Measurements from ENCODE around the gene MED26. TPM values are rescaled to one million over a fixed set of nuclear protein-coding genes. Genes with fewer than 3 reads are reported as not detected.

MED26 gene
- total RNA-seq, 2 donors from 2014 or later: 5.2 to 5.9 TPM

- Histone ChIP-seq H3K36me3 (peaks cover 11% of the 10 kb centered on the region), H3K4me3 (peak within 1 kb of the TSS; percentile 88 to 98), H3K27ac (peak within 1 kb of the TSS; percentile 86 to 93), H3K9me3 (no peaks in the 10 kb centered on the region), H3K27me3 (no peaks in the 10 kb centered on the region), H3K4me1 (peaks cover 0 to 49% of the 10 kb centered on the region in 2 donors)
- no peak for TF ChIP-seq CTCF (IDR thresholded peaks at IDR 0.05)
- peak; percentile 90 for DNase-seq (ENCODE audit: low spot score)
Observed at GRCh38 chr19:16542045-16542909, 85.7 kb downstream of the MED26 start, which contains the start of gene CHERP. TSS of gene CHERP (minus strand) at chr19:16542437. CDS start at chr19:16542378, 59 bp downstream.

GRCh38 chr19:16541526-16542044, 86.4 kb downstream of the MED26 start:
- Histone ChIP-seq H3K27me3 (no peaks in the 10 kb centered on the region), H3K27ac (peak overlapping the region; percentile 86 to 93), H3K4me1 (peaks cover 0 to 49% of the 10 kb centered on the region in 2 donors), H3K36me3 (peaks cover 11% of the 10 kb centered on the region), H3K4me3 (peak overlapping the region; percentile 88 to 98), H3K9me3 (no peaks in the 10 kb centered on the region)
- DNase-seq (ENCODE audit: low spot score): no peak
- no peak for TF ChIP-seq CTCF (IDR thresholded peaks at IDR 0.05)

- no peak overlapping the region for H3K27ac ChIP-seq
- DNase-seq (ENCODE audit: low spot score): no peak
Observed at GRCh38 chr19:16540948-16541347, 87.1 kb downstream of the MED26 start.

GRCh38 chr19:16537111-16537510, 90.9 kb downstream of the MED26 start:
- Histone ChIP-seq H3K27me3 (no peaks in the 10 kb centered on the region), H3K9me3 (no peaks in the 10 kb centered on the region), H3K27ac (no peak overlapping the region), H3K4me3 (no peak overlapping the region), H3K4me1 (peaks cover 0 to 31% of the 10 kb centered on the region in 2 donors), H3K36me3 (peaks cover 46% of the 10 kb centered on the region)
- TF ChIP-seq CTCF (IDR thresholded peaks at IDR 0.05): no peak
- DNase-seq (ENCODE audit: low spot score): no peak

More at GRCh38 chr19:16540948-16541347, 87.1 kb downstream of the MED26 start:
- Histone ChIP-seq H3K4me3 (peak overlapping the region; percentile 88 to 98), H3K36me3 (peaks cover 11% of the 10 kb centered on the region), H3K4me1 (peaks cover 0 to 49% of the 10 kb centered on the region in 2 donors), H3K27me3 (no peaks in the 10 kb centered on the region), H3K9me3 (no peaks in the 10 kb centered on the region)
- TF ChIP-seq CTCF (IDR thresholded peaks at IDR 0.05): no peak

- Histone ChIP-seq H3K36me3 (peaks cover 56% of the 10 kb centered on the region), H3K27ac (no peak overlapping the region), H3K4me1 (peaks cover 0 to 24% of the 10 kb centered on the region in 2 donors), H3K27me3 (no peaks in the 10 kb centered on the region), H3K4me3 (no peak overlapping the region), H3K9me3 (no peaks in the 10 kb centered on the region)
- TF ChIP-seq CTCF (IDR thresholded peaks at IDR 0.05): no peak
- no peak for DNase-seq (ENCODE audit: low spot score)
Observed at GRCh38 chr19:16536130-16536529, 91.9 kb downstream of the MED26 start.
